GM12878 (cell line): Measurements from ENCODE around the gene KCNQ1. TPM values are rescaled to one million over a fixed set of nuclear protein-coding genes. Genes with fewer than 3 reads are reported as not detected.

ENCODE experiments used
- ATAC-seq: fragments of 200-7000 bp; cut with Tn5 transposase; 3 replicates; pipeline ENCODE4 v1.9.1; 2020; ENCODE audit warnings: mild to moderate bottlenecking, moderate library complexity
- BruUV-seq: library from RNA; stranded (reverse); fragments of 400-500 nt; replicated peaks from 2 replicates; lab custom pipeline; 2021; lab: Mats Ljungman, UMichigan
- CTCF ChIA-PET: fragments of 300-600 bp; sonication (Branson Sonifier 250); formaldehyde crosslinking; extraction: SDS; loops from one replicate; lab custom pipeline; 2021; ENCODE audit warnings: inconsistent platforms; lab: Yijun Ruan, JAX
- POLR2A ChIA-PET: fragments of 350-600 bp; formaldehyde crosslinking; extraction: SDS; loops from one replicate; lab custom pipeline; 2021; ENCODE audit warnings: inconsistent platforms; lab: Charles Lee
- RAD21 ChIA-PET: fragments of 300-600 bp; sonication (Branson Sonifier 250); formaldehyde crosslinking; loops from one replicate; lab custom pipeline; 2023; ENCODE audit warnings: antibody characterized with exemption; ENCODE audit not compliant: unreplicated experiment; lab: Charles Lee
- SMC1A ChIA-PET: fragments of 300-600 bp; sonication (Branson Sonifier 250); formaldehyde crosslinking; loops from one replicate; lab custom pipeline; 2023; ENCODE audit not compliant: unreplicated experiment, uncharacterized antibody; lab: Charles Lee
- DNase-seq: peaks from one replicate; pipeline ENCODE4 v3.0.0-alpha.2; 2011; ENCODE audit warnings: low read depth, low spot score
- FAIRE-seq: peaks from 3 replicates; lab custom pipeline; 2011; peaks lifted over from hg19 to GRCh38; lab: Jason Lieb, UNC
- H2AFZ ChIP-seq: 2 replicates; pipeline ENCODE4 v1.6.0; 2011; ENCODE audit warnings: low read depth, low read length, control low read depth; ENCODE audit not compliant: control insufficient read depth
- H3K27ac ChIP-seq: 2 replicates; pipeline ENCODE4 v1.5.1; 2011; ENCODE audit warnings: control low read depth; ENCODE audit not compliant: control insufficient read depth, insufficient read depth
- H3K27me3 ChIP-seq, 2 experiments: replicated peaks in 1 of 2; 2 replicates each; pipeline versions ENCODE4 v1.6.0 to v1.6.1; 2011; ENCODE audit warnings: low read length in 1 of 2; ENCODE audit not compliant: control insufficient read depth in 2 of 2, insufficient read depth in 2 of 2
- H3K36me3 ChIP-seq, 2 experiments: 2 replicates each; pipeline ENCODE4 v1.5.1; 2011; ENCODE audit warnings: low read length in 1 of 2; ENCODE audit not compliant: control insufficient read depth in 2 of 2, insufficient read depth in 2 of 2
- H3K4me1 ChIP-seq: 2 replicates; pipeline ENCODE4 v1.6.1; 2011; ENCODE audit warnings: mild to moderate bottlenecking, low read length, moderate library complexity, mixed read lengths; ENCODE audit not compliant: control insufficient read depth, insufficient read depth
- H3K4me2 ChIP-seq: 2 replicates; pipeline ENCODE4 v1.6.0; 2011; ENCODE audit warnings: control low read depth; ENCODE audit not compliant: control insufficient read depth, insufficient read depth
- H3K4me3 ChIP-seq: fragments of 200-600 bp; sonication (generic); 2 replicates; pipeline ENCODE4 v1.5.1; 2016
- H3K79me2 ChIP-seq: 2 replicates; pipeline ENCODE4 v1.6.0; 2011; ENCODE audit warnings: low read length; ENCODE audit not compliant: control insufficient read depth, insufficient read depth
- H3K9ac ChIP-seq: 2 replicates; pipeline ENCODE4 v1.8.0; 2011; ENCODE audit warnings: low read length, control low read depth, mixed read lengths; ENCODE audit not compliant: control insufficient read depth, insufficient read depth
- H3K9me3 ChIP-seq: replicated peaks from 3 replicates; pipeline ENCODE4 v1.5.1; 2011; ENCODE audit warnings: mild to moderate bottlenecking, low read length; ENCODE audit not compliant: control insufficient read depth, insufficient read depth
- H4K20me1 ChIP-seq: 2 replicates; pipeline ENCODE4 v1.6.0; 2011; ENCODE audit not compliant: control insufficient read depth, insufficient read depth
- CBX3 ChIP-seq: fragments of 200-600 bp; sonication (generic); IDR thresholded peaks from 2 replicates; pipeline ENCODE4 v1.6.1; 2016; ENCODE audit warnings: low read depth, borderline replicate concordance
- CHD1 ChIP-seq: IDR thresholded peaks from 2 replicates; pipeline ENCODE4 v1.6.1; 2012; ENCODE audit warnings: low read depth, low read length, improper control_type of control experiment
- HCFC1 ChIP-seq: fragments of 150-350 bp; IDR thresholded peaks from 2 replicates; pipeline ENCODE4 v1.6.1; 2014; ENCODE audit warnings: low read length
- HDGF ChIP-seq: fragments of 450-650 bp; IDR thresholded peaks from 2 replicates; pipeline ENCODE4 v1.6.1; 2016; ENCODE audit warnings: antibody characterized with exemption
- LARP7 ChIP-seq: fragments of 450-650 bp; IDR thresholded peaks from 2 replicates; pipeline ENCODE4 v1.6.1; 2017; ENCODE audit warnings: mild to moderate bottlenecking
- NBN ChIP-seq: fragments of 450-650 bp; IDR thresholded peaks from 2 replicates; pipeline ENCODE4 v1.6.1; 2016
- SREBF2 ChIP-seq: IDR thresholded peaks from 2 replicates; pipeline ENCODE4 v1.6.1; 2012; ENCODE audit warnings: mild to moderate bottlenecking, low read length
- WGBS: methylation state at CpG from one replicate; pipeline ENCODE4 v1.1.6; 2016; ENCODE audit warnings: low lambda C conversion rate; ENCODE audit not compliant: insufficient replicate concordance, insufficient coverage; ENCODE audit errors: missing lambda C conversion rate; 5-methylcytosine and 5-hydroxymethylcytosine counted together
- in situ Hi-C: fragments of 300-500 bp; cut with MboI; formaldehyde crosslinking; loops from 9 replicates; pipeline ENCODE4 v1.14.3; 2018; ENCODE audit warnings: mixed read lengths
- intact Hi-C: fragments of 100-400 bp; cut with micrococcal nuclease; formaldehyde crosslinking; loops from one replicate; pipeline ENCODE4 v1.14.2; 2022; ENCODE audit not compliant: unreplicated experiment
- polyA plus RNA-seq, 11 experiments: library from polyadenylated mRNA; depleted of rRNA in 4 of 11; unstranded in 6 of 11; stranded (reverse) in 5 of 11; fragments of >200 nt; fragmentation: Nextera tagmentation in 4 of 11; fragmentation: Illumina TruSeq in 1 of 11; extraction: Ambion mirVana in 4 of 11; extraction: Trizol in 1 of 11; gene quantifications; 1 replicate in 1 of 11; 2 replicates in 10 of 11; pipeline versions ENCODE4 v1.2.1 to v1.2.3, GENCODE V29; 2011 to 2016; ENCODE audit warnings: inconsistent platforms in 2 of 11, missing spikeins in 2 of 11, low read depth in 1 of 11
- total RNA-seq, 4 experiments: library from RNA; depleted of rRNA in 3 of 4; stranded (reverse); fragments of >200 nt in 3 of 4; fragmentation: Illumina TruSeq in 1 of 4; extraction: Trizol in 1 of 4; gene quantifications; 2 replicates each; pipeline versions ENCODE4 v1.2.1 to v1.2.3, GENCODE V29; 2013 to 2021

Gene KCNQ1
- total and polyA plus RNA-seq, 10 of the 15 experiments (the other 5 are each of a cell fraction or from before 2014, with no cell fraction given): 0.03 to 0.15 (median 0.12) TPM; not detected in 7

GRCh38 chr11:2584812-2585565 lies 140.2 kb downstream of the KCNQ1 start:
- no peaks in the 10 kb centered on the region for H3K27me3 ChIP-seq
- no TSS peak for BruUV-seq
- no peak overlapping the region for H3K27ac ChIP-seq
- H3K9ac ChIP-seq: no peak overlapping the region
- no peak overlapping the region for H2AFZ ChIP-seq
- no peaks in the 10 kb centered on the region for H3K36me3 ChIP-seq
- no peaks in the 10 kb centered on the region for H4K20me1 ChIP-seq
- ATAC-seq (no peak), FAIRE-seq (no peak), DNase-seq (no peak)
- no peak overlapping the region for H3K4me3 ChIP-seq
- RAD21 ChIA-PET: no interaction called here
- CTCF ChIA-PET: no interaction called here
- TF ChIP-seq LARP7: no peak
- TF ChIP-seq NBN: no peak
- TF ChIP-seq HCFC1: no peak
- TF ChIP-seq SREBF2: no peak
- no peak for TF ChIP-seq CHD1
- TF ChIP-seq HDGF: no peak
- no peak overlapping the region for H3K4me2 ChIP-seq
- WGBS: 55% methylated on average over 18 of the region's 18 CpGs
- no peaks in the 10 kb centered on the region for H3K79me2 ChIP-seq
- intact Hi-C loops: no loop called here
- POLR2A ChIA-PET: no interaction called here
- H3K9me3 ChIP-seq: no peaks in the 10 kb centered on the region
- in situ Hi-C loops: no loop called here
- SMC1A ChIA-PET: no interaction called here
- H3K4me1 ChIP-seq: no peaks in the 10 kb centered on the region

DNA sequence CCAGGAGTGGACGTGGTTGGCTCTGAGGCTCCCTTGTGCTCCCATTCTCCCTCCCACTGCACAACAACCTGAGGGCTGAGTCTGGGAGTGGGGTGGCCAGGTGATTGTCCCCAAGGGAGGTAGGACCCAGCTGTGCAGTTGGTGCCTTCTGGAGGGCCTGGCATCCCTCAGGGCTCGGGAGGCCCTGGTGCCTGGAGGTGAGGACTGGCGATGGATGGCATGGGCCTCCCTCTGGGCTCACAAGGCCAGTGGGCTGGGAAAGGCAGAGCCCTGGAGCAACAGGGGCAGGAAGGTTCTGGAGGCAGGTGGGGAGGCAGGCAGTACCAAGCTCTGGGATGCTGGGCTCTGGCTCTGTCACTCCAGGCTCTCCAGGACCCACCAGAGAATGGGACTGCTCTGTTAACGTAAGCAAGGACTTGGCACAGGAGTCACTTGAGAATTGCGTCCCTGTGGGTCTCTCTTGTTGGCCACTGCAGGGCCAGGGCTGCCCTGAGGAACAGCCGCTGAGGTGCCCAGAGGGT lies 140.8 kb downstream of the KCNQ1 start:
- TF ChIP-seq CBX3: no peak
- H3K4me1 ChIP-seq: no peaks in the 10 kb centered on the region
- ChIA-PET POLR2A (no interaction called here), RAD21 (no interaction called here), CTCF (no interaction called here), SMC1A (no interaction called here)
- no peak overlapping the region for H3K4me2 ChIP-seq
- H3K36me3 ChIP-seq: no peaks in the 10 kb centered on the region
- no peak overlapping the region for H3K27ac ChIP-seq
- no peaks in the 10 kb centered on the region for H3K79me2 ChIP-seq
- H3K4me3 ChIP-seq: no peak overlapping the region
- ATAC-seq (no peak), DNase-seq (no peak), FAIRE-seq (no peak)
- WGBS: 28% methylated on average over 6 of the region's 6 CpGs
- no peak overlapping the region for H3K9ac ChIP-seq
- intact Hi-C loops (no loop called here), in situ Hi-C loops (no loop called here)
- H2AFZ ChIP-seq: no peak overlapping the region
- H3K9me3 ChIP-seq: no peaks in the 10 kb centered on the region
- BruUV-seq: no TSS peak
- H3K27me3 ChIP-seq: no peaks in the 10 kb centered on the region
- H4K20me1 ChIP-seq: no peaks in the 10 kb centered on the region
